ENCODE results near the gene ABHD16B. TPM values are rescaled to one million over a fixed set of nuclear protein-coding genes. Genes with fewer than 3 reads are reported as not detected.

The ABHD16B gene
- total and polyA plus RNA-seq, 2 of the 13 experiments (the other 11 are each of a cell fraction or from before 2014, with no cell fraction given), result not detected

DNA sequence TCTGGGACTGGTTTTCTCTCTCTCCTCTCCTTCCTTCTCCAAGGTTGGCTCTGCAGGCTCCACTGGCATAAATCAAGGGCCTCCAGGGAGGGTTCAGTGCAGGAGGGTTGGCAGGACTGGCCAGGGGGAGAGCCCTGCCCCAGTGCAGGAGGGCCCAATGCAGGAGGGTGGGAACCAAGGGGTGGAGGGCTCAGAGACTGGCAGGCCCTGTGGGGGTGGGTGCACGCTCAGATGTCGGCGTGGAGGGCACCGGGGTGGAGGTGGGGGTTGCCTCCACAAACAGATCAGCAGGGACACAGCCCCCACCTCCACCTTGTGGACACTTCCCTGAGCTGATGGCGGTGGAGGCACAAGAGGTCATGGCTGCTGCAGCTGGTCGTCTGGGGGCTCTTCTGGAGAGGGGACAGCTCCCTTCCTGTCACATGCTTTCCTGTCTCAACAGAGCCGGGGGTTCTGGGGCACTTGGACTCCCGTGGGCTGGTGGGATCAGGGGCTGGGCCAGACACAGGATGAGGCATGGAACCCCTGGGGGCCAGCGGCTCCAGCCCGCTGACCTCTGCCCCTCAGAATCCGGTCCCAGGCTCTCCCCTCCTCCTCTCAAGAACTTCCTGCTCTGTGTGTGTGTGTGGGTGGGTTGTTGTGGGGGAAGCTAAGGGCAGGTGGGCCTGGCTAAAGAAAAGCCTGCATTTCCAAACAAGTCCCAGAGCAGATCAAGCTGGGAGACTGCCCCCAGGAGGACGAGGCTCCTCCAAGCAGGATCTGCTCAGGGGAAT is 2.7 kb upstream of the ABHD16B start (continued):
- no peak for TF ChIP-seq PRPF4 (IDR thresholded peaks at IDR 0.05; ENCODE audit: low read depth, low read length, poor library complexity, severe bottlenecking)
- TF ChIP-seq EZH2 (conservative IDR thresholded peaks at IDR 0.05; ENCODE audit: low read depth, low read length), result no peak
- TF ChIP-seq THAP11 (CRISPR knock-in tag; IDR thresholded peaks at IDR 0.05), result peak; percentile 54
- no peak for TF ChIP-seq ZNF3 (CRISPR knock-in tag; IDR thresholded peaks at IDR 0.05)
- no peak for TF ChIP-seq TIGD3 (CRISPR knock-in tag; IDR thresholded peaks at IDR 0.05; ENCODE audit: borderline replicate concordance)
- TF ChIP-seq SIX1 (CRISPR knock-in tag; IDR thresholded peaks at IDR 0.05; ENCODE audit: borderline replicate concordance), result peak; percentile 37; the same call in 1 of the 2 replicates
- TF ChIP-seq ATF6 (CRISPR knock-in tag; conservative IDR thresholded peaks at IDR 0.05), result no peak; the same call in 1 of the 2 replicates
- TF ChIP-seq PHF5A (CRISPR knock-in tag; IDR thresholded peaks at IDR 0.05; ENCODE audit: low read depth, unreplicated experiment), result peak; percentile 40
- peak; percentile 95 for TF ChIP-seq PHF21A (CRISPR knock-in tag; IDR thresholded peaks at IDR 0.05)
- TF ChIP-seq ZNF674 (CRISPR knock-in tag; IDR thresholded peaks at IDR 0.05; ENCODE audit: low read depth), result 0 out of 2 replicates have a peak, but pooled peaks have one; percentile 92
- no peak for TF ChIP-seq CHD2 (IDR thresholded peaks at IDR 0.05; ENCODE audit: low read depth, low read length)
- 0 out of 2 replicates have a peak, but pooled peaks have one; percentile 49 for TF ChIP-seq ZNF839 (CRISPR knock-in tag; IDR thresholded peaks at IDR 0.05; ENCODE audit: borderline replicate concordance)
- peak; percentile 83; the same call in 1 of the 2 replicates for TF ChIP-seq ZNF138 (CRISPR knock-in tag; IDR thresholded peaks at IDR 0.05; ENCODE audit: low read depth)
- TF ChIP-seq HNRNPH1 (optimal IDR thresholded peaks at IDR 0.05; ENCODE audit: low read depth, low read length), result peak; percentile 48
- TF ChIP-seq FOXJ3 (CRISPR knock-in tag; IDR thresholded peaks at IDR 0.05; ENCODE audit: borderline replicate concordance), result no peak
- no peak; the same call in 1 of the 2 replicates for TF ChIP-seq FOXA3 (CRISPR knock-in tag; IDR thresholded peaks at IDR 0.05)
- TF ChIP-seq POGZ (CRISPR knock-in tag; IDR thresholded peaks at IDR 0.05), result no peak
- peak; percentile 57; the same call in 1 of the 2 replicates for TF ChIP-seq ZNF691 (CRISPR knock-in tag; IDR thresholded peaks at IDR 0.05; ENCODE audit: borderline replicate concordance, low read depth)
- TF ChIP-seq ZFP82 (CRISPR knock-in tag; IDR thresholded peaks at IDR 0.05; ENCODE audit: borderline replicate concordance), result no peak; the same call in 1 of the 2 replicates
- no peak for TF ChIP-seq ZHX1 (CRISPR knock-in tag; IDR thresholded peaks at IDR 0.05; ENCODE audit: low read depth)
- peak; percentile 75; the same call in 1 of the 2 replicates for TF ChIP-seq ZC3H4 (CRISPR knock-in tag; IDR thresholded peaks at IDR 0.05; ENCODE audit: borderline replicate concordance)

Data from HepG2 (cell line).